ENCODE data around the gene IFIH1.

Gene IFIH1

GRCh38 chr2:162308747-162309503 lies 9.6 kb downstream of the IFIH1 start:
- no peak for DNase-seq (ENCODE audit: low read depth in 2 of 2)

- no peak for DNase-seq (ENCODE audit: low read depth in 2 of 2)
Measured at GRCh38 chr2:162305901-162306300, 12.6 kb downstream of the IFIH1 start.

- DNase-seq (ENCODE audit: low read depth in 2 of 2): no peak
Measured at GRCh38 chr2:162301877-162302276, 16.6 kb downstream of the IFIH1 start.

- DNase-seq (ENCODE audit: low read depth in 2 of 2): peak; percentile 17 to 44
Measured at GRCh38 chr2:162301151-162301804, 17.2 kb downstream of the IFIH1 start.

- DNase-seq (ENCODE audit: low read depth in 2 of 2): no peak
Measured at GRCh38 chr2:162300266-162300665, 18.2 kb downstream of the IFIH1 start.

GRCh38 chr2:162298669-162299335 lies 19.7 kb downstream of the IFIH1 start:
- no peak for DNase-seq (ENCODE audit: low read depth in 2 of 2)

- DNase-seq (ENCODE audit: low read depth in 2 of 2): peak in 1 of 2 donors; percentile 56
Measured at GRCh38 chr2:162297925-162298552, 20.4 kb downstream of the IFIH1 start.

GRCh38 chr2:162295009-162295408 lies 23.5 kb downstream of the IFIH1 start:
- no peak for DNase-seq (ENCODE audit: low read depth in 2 of 2)

- DNase-seq (ENCODE audit: low read depth in 2 of 2): no peak
Measured at GRCh38 chr2:162293122-162293786, 25.2 kb downstream of the IFIH1 start.

GRCh38 chr2:162291748-162292147 lies 26.7 kb downstream of the IFIH1 start:
- DNase-seq (ENCODE audit: low read depth in 2 of 2): no peak

GRCh38 chr2:162282765-162283425 lies 35.6 kb downstream of the IFIH1 start:
- DNase-seq (ENCODE audit: low read depth in 2 of 2): no peak

- DNase-seq (ENCODE audit: low read depth in 2 of 2): no peak
Measured at GRCh38 chr2:162280654-162281053, 37.8 kb downstream of the IFIH1 start.

- no peak for DNase-seq (ENCODE audit: low read depth in 2 of 2)
Measured at GRCh38 chr2:162277381-162277780, 41.1 kb downstream of the IFIH1 start.

- no peak for DNase-seq (ENCODE audit: low read depth in 2 of 2)
Measured at GRCh38 chr2:162267996-162268395, 50.5 kb downstream of the IFIH1 start.

GRCh38 chr2:162267496-162267895 lies 51.0 kb downstream of the IFIH1 start:
- no peak for DNase-seq (ENCODE audit: low read depth in 2 of 2)

- DNase-seq (ENCODE audit: low read depth in 2 of 2): no peak
Measured at GRCh38 chr2:162266460-162266760, 52.1 kb downstream of the IFIH1 start.

- no peak for DNase-seq (ENCODE audit: low read depth in 2 of 2)
Measured at GRCh38 chr2:162265666-162266459, 52.6 kb downstream of the IFIH1 start.

- no peak for DNase-seq (ENCODE audit: low read depth in 2 of 2)
Measured at GRCh38 chr2:162261032-162261945, 57.2 kb downstream of the IFIH1 start.

- no peak for DNase-seq (ENCODE audit: low read depth in 2 of 2)
Measured at GRCh38 chr2:162258686-162259085, 59.8 kb downstream of the IFIH1 start.

GRCh38 chr2:162258169-162258568 lies 60.3 kb downstream of the IFIH1 start:
- no peak for DNase-seq (ENCODE audit: low read depth in 2 of 2)

Data from stimulated activated CD4-positive, alpha-beta T cell treated with anti-CD3 and anti-CD28 coated beads, Interleukin-1b, Interleukin-23, amount 100 ng/mL, for 4 hours (primary cell).